NCI-H526 treated with DMSO at 0.1 percent for 48 hours (cell line): ENCODE results near the gene SLC44A5.
"Not testable (repeated sequence)": the region's sequence is repeated elsewhere in the genome, so short reads cannot be mapped to it uniquely, and the experiment has no call there.

ENCODE experiments used
- DNase-seq: peaks from one replicate; lab custom pipeline; 2025; lab: John Stamatoyannopoulos, UW

The SLC44A5 gene

GRCh38 chr1:75611014-75611413 lies at the start of gene SLC44A5:
TSS of gene SLC44A5 (minus strand) at chr1:75611114. CDS start at chr1:75541447, 69,667 bp downstream.
- no peak for DNase-seq

DNA sequence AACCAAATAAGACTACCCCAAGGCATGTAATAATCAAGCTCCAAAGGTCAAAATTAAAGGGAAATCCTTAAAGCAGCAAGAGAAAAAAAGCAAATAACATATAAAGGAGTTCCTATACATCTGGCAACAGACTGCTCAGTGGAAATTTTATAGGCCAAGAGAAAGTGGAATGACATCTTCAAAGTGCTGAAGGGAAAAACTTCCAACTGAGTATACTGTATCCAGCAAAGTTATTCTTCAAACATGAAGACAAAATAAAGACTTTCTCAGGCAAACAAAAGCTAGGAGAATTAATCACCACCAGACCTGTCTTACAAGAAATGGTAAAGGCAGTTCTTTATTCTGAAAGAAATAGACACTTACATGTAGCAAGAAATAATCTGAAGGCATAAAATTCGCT lies 45.0 kb upstream of the SLC44A5 start:
- DNase-seq, result no peak

DNA sequence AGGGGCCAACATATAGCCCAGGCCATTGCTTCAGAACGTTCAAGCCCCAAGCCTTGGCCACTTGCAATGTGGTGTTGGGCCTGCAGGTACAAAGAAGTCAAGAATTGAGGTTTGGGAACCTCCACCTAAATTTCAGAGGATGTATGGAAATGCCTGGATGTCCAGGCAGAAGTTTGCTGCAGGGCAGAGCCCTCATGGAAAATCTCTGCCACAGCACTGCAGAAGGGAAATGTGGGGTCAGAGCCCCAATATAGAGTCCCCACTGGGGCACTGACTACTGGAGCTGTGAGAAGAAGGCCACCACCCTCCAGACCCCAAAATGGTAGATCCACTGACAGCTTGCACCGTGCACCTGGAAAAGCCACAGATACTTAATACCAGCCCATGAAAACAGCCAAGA lies 36.3 kb upstream of the SLC44A5 start:
- not testable (repeated sequence) for DNase-seq

GRCh38 chr1:75645153-75645552 lies 34.2 kb upstream of the SLC44A5 start:
- not testable (repeated sequence) for DNase-seq

GRCh38 chr1:75643460-75643859 lies 32.5 kb upstream of the SLC44A5 start:
- no peak for DNase-seq

DNA sequence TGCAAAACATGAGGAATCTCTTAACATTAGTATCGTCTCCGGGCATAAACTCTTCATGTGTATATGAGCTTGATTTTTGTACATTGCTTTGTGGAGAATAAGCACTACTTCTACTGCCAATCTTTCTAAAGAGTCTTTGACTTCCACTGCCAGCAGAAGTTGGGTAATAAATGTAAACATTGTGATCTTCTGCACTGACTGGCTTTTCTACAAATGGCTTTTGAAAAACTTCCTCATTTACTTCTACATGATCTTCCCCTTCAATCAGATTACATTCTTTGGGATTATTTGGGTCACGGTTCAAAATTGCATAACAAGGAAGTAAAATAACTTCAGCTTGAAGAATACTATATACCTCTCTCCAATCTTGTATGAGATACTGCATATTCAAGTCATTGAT lies 30.4 kb upstream of the SLC44A5 start:
- DNase-seq, result no peak

GRCh38 chr1:75640137-75640536 lies 29.2 kb upstream of the SLC44A5 start:
- DNase-seq, result no peak

GRCh38 chr1:75632350-75632949 lies 21.5 kb upstream of the SLC44A5 start:
- peak; percentile 33 for DNase-seq

DNA sequence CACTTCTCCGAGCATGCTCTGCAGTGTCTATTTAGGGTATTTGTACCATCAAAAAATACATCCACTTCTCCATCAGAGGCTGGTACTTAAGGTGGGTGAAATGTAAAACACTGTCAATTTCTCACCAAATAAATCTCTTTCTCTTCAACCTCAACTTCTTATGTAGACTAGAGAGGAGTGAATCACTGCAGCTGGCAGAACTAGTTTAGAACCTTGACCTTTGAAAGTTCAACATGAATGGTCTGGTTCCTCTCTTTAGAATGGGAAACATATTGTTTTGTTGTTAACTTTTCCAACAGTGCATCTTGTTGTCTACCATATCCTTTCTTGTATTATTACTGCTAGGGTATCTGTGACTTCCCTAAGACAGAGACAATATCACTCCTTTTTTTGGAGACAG lies 20.1 kb upstream of the SLC44A5 start:
- DNase-seq, result no peak

DNA sequence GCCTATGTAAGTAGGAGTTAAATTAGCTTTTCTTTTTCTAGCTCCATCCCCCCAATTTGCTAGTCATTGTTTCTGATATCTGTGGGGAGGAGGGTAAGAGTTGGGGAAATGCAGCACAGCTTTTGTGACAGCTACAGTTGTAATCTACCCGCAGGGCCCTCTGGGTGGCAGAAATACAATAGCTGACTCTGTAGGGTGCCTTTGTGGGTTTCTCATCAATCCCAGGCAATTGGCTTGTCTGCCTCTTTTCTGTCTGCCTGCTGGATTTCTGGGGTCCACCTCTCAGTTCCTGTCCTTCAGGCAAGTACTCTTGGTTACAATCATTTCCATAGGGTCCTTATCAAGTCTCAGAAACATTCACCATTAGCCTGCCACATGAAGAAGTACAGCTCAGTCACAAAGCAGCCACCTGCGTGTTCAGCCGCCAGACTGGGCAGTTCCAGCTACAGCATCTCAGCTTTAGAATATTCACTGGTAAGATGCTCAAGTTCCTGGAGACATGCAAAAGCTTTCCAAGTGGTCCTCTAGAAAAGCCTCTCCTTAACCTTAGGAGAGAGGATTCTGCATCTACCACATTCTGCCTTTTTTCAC lies 19.2 kb upstream of the SLC44A5 start:
- DNase-seq, result no peak

GRCh38 chr1:75625795-75626194 lies 14.9 kb upstream of the SLC44A5 start:
- no peak for DNase-seq

DNA sequence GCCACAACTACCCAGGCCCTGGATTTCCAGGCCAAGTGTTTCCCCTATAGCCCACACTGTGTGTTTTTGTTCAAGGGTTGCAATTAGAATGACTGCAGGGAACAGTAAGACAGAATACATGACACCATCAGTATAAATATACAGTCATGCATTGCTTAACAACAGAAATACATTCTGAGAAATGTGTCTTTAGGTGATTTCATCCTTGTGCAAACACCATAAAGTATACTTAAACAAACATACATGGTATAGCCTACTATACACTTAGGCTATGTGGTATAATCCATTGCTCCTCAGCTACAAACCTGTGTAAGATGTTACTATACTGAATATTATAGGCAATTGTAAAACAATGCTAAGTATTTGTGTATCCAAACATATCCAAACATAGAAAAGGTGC lies 7.5 kb upstream of the SLC44A5 start:
- DNase-seq, result no peak

DNA sequence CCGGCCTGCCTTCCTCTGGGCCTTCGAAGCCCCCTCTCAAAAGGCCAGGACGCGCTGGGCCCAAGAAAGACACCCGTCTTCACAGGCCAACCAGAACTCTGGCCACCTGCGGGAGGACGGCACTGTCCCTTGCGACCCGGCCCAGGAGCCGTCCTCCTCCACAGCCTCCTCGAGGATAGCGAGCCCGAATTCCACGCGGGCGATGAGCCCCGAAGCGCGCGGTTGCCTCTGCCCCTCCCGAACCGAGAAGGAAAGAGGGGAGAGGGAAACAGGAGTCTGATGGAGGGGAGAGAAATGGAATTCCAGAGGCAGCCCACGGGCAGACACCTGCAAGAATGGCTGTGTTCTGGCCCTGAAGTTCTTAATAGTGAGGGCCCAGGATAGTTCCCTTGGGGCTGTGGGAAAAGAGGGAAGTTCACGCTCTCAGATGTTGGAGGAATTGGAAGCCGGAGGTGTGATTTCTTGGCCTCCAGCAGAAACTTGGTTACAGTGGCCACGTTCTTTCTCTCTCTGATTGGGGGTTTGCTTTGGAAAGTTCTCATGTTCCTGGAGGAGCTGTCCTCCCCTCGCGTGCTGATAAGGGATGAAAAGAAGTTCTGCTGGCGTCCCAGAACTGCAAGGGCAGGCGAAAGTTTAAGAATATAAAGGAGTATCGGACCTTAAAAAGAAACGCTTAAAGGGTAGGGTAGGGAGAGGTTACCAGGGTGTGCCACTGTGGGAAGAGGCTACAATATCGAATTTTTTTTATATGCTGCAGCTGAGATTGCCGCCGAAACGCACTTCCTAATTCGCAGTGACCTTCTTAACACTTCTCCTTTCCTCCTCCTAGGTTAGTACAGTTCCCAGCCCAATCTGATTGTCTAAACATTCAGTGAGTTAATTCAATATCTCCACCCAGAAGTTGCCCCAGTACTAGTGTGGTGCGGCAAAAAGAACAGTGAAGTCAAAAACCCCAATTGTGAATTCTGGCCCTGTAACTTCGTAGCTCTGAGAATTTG lies 5.8 kb upstream of the SLC44A5 start:
- no peak for DNase-seq

DNA sequence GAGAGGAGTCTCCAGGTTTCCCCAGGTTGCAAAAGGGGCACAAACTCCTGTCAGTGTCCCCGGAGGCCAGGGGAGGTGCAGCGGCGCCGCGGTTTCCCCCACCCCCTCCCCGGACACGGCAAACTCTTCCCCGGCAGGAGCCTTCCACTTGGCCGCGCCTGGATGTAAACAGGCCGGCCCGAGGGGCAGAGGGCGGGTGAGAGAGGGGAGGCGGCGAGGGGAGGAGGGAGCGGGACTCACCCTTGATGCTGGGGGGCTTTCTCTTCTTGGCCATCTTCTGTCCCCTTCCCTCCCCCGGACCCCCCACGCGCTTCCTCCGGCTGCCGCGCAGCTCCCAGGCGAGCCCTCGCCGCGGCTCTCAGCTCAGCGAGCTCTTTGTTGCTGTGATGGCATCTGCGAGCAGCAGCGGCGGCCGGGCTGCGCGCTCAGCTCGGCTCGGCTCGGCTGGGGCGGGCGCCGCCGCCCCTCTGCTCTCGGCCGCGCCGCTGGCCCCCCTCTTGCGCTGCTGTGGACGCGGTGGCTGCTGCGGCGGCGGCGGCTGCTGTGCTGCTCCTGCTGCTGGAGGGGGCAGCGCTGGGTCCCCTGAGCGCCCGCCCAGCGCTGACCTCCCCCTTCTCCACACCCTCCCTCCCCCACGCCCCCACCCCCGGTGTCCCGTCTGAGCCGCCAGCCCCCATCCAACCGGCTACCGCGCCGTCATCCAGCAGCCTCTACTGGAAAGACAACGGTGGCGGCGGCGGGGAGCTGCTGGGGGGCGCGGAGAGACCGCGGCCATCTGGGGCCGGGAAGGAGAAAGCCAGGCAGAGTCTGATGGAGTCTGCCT lies 4.9 kb upstream of the SLC44A5 start:
- DNase-seq, result peak; percentile 51

- DNase-seq, result no peak
Measured at GRCh38 chr1:75614399-75614756, 3.5 kb upstream of the SLC44A5 start.

GRCh38 chr1:75613916-75614315 lies 3.0 kb upstream of the SLC44A5 start:
- no peak for DNase-seq

DNA sequence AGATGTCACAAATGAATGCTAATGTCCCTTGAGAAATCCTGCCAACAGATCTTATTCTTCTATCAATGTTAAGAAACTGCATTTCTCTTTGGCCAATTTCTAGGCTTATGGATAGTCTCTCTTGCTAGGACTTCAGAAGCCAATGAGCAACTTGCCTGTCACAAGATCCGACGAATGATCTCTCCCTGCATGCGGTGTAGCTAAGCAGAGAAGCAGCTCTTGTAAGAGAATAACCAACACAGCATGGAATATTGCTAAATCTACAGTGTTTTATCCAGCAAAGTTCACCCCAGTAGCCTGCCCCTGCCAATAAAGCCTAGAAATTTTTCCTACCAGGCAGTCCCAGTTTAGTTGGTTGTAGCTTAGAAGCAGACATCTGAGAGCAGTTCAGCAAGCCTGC lies 2.1 kb upstream of the SLC44A5 start:
- DNase-seq, result no peak

DNA sequence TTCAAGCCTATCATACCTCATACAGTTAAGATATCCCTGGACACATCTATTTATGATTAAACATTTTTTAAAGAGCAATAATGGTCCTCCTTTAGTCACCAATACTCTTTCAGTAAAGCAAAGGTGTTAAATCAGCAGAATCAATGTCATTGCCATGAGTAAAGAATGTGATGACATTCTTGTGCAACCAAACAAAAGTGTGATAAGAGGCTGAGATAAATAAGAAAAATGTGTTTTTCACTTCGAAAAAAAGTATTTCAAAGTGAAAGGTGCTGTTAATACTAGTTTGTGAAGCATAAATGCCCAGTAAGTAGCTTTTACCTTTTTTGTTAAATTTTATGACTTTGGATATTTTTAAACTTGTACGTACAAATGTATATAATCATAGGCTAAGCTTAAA lies 8.4 kb downstream of the SLC44A5 start:
- DNase-seq, result no peak

DNA sequence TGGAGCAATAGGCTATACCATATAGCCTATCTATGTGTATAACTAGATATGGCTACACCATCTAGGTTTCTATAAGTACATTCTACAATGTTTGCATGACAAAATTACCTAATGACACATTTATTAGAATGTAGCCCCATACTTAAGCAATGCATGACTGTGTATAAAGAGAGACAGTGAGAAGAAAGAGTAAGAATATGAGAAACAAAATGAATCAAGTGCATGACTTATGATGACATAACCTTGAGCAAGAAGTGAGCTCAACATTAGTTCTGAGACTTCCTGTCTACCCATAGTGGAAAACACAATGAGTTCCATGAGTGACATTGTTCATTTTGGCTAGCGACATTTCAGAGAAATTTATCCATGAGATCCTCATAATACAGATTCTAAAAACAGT lies 10.1 kb downstream of the SLC44A5 start:
- DNase-seq, result no peak

GRCh38 chr1:75594327-75594726 lies 16.6 kb downstream of the SLC44A5 start:
- DNase-seq, result no peak

DNA sequence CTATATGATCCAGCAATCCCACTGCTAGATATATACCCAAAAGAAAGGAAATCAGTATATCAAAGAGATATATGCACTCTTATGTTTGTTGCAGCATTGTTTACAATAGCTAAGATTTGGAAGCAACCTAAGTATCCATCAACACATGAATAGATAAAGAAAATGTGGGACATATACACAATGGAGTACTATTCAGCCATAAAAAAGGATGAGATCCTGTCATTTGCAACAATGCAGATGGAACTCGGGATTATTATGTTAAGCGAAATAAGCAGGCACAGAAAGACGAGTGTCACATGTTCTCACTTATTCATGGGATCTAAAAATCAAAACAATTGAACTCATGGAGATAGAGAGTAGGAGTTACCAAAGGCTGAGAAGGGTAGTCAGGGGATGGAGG lies 17.5 kb downstream of the SLC44A5 start:
- DNase-seq, result not testable (repeated sequence)

DNA sequence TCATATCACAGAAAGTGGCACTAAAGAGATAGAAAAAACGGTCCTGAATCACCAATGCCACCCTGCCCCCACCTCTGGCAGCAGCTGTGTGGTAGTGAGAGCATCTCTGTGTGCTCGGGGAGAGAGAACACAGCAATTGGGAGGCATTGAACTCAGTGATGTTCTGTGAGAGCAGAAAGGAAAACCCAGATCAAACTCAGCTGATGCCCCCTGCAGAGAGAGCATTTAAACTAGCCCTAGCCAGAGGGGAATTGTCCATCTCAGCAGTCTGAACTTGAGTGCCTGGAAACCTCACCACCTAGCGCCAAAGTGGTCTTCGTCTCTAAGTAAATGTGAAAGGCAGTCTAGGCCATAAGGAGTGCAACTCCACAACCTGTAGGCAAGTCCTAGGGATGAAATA lies 21.3 kb downstream of the SLC44A5 start:
- no peak for DNase-seq
